22Rv1 (cell line): ENCODE results near the gene RHOBTB3.
"Not testable (repeated sequence)": the region's sequence is repeated elsewhere in the genome, so short reads cannot be mapped to it uniquely, and the experiment has no call there.

Source experiments
- H3K27ac ChIP-seq: fragments of 450-650 bp; 2 replicates; pipeline ENCODE4 v1.5.1; 2017
- CTCF ChIP-seq: fragments of 450-650 bp; IDR thresholded peaks from 2 replicates; pipeline ENCODE4 v1.5.1; 2017; ENCODE audit warnings: mild to moderate bottlenecking
- ZFX ChIP-seq: fragments of 450-650 bp; IDR thresholded peaks from 2 replicates; pipeline ENCODE4 v1.6.1; 2017; ENCODE audit warnings: antibody characterized with exemption, borderline replicate concordance

Gene RHOBTB3

GRCh38 chr5:95812074-95812471, 80.9 kb downstream of the RHOBTB3 start:
- no peak overlapping the region for H3K27ac ChIP-seq
- TF ChIP-seq ZFX = no peak
- TF ChIP-seq CTCF = no peak

- H3K27ac ChIP-seq = not testable (repeated sequence)
Observed at GRCh38 chr5:95813035-95813434, 81.9 kb downstream of the RHOBTB3 start.

- TF ChIP-seq CTCF (no peak), ZFX (no peak)
- no peak overlapping the region for H3K27ac ChIP-seq
Observed at GRCh38 chr5:95815155-95815729, 84.1 kb downstream of the RHOBTB3 start.

- TF ChIP-seq CTCF = no peak
- no peak for TF ChIP-seq ZFX
- H3K27ac ChIP-seq = no peak overlapping the region
Observed at GRCh38 chr5:95816341-95816740, 85.2 kb downstream of the RHOBTB3 start.

- H3K27ac ChIP-seq = no peak overlapping the region
- TF ChIP-seq ZFX (no peak), CTCF (no peak)
Observed at GRCh38 chr5:95816776-95817175, 85.6 kb downstream of the RHOBTB3 start.

GRCh38 chr5:95817430-95817829, 86.3 kb downstream of the RHOBTB3 start:
- TF ChIP-seq ZFX (no peak), CTCF (no peak)
- H3K27ac ChIP-seq = no peak overlapping the region

GRCh38 chr5:95818181-95819147, 87.3 kb downstream of the RHOBTB3 start:
- TF ChIP-seq CTCF (no peak), ZFX (no peak)
- no peak overlapping the region for H3K27ac ChIP-seq
